Heart left ventricle (tissue), 16 donors: Measurements from ENCODE around the gene SLC22A31. TPM values are rescaled to one million over a fixed set of nuclear protein-coding genes. Genes with fewer than 3 reads are reported as not detected.

Experiments
- ATAC-seq, 4 donors: fragments of 200-7000 bp; cut with Tn5 transposase; one replicate each; pipeline ENCODE4 v1.9.1; 2020 to 2022; ENCODE audit warnings: moderate library complexity in 4 of 4, mild to moderate bottlenecking in 3 of 4, moderate number of reproducible peaks in 1 of 4
- DNase-seq, 5 donors: peaks; one replicate each; pipeline ENCODE4 v3.0.0-alpha.2; 2020
- H3K27ac ChIP-seq, 12 donors: fragments of 200-600 bp; sonication (generic) in 4 of 12; one replicate each; pipeline versions ENCODE4 v1.5.0 to v1.8.0; 2016 to 2022; ENCODE audit warnings: mild to moderate bottlenecking in 2 of 12
- H3K27me3 ChIP-seq, 9 donors: fragments of 200-600 bp; sonication (generic) in 2 of 9; one replicate each; pipeline versions ENCODE4 v1.5.1 to v1.8.0; 2016 to 2022; ENCODE audit warnings: mild to moderate bottlenecking in 3 of 9
- H3K36me3 ChIP-seq, 9 donors: fragments of 200-600 bp; sonication (generic) in 2 of 9; one replicate each; pipeline versions ENCODE4 v1.5.0 to v1.8.0; 2018 to 2022; ENCODE audit warnings: mild to moderate bottlenecking in 2 of 9
- H3K4me1 ChIP-seq, 12 donors: fragments of 200-600 bp; sonication (generic) in 4 of 12; one replicate each; pipeline versions ENCODE4 v1.5.0 to v1.8.0; 2016 to 2022; ENCODE audit warnings: mild to moderate bottlenecking in 3 of 12
- H3K4me3 ChIP-seq, 12 donors: fragments of 200-600 bp; sonication (generic) in 4 of 12; one replicate each; pipeline versions ENCODE4 v1.5.0 to v1.8.0; 2017 to 2022; ENCODE audit warnings: mild to moderate bottlenecking in 9 of 12, moderate library complexity in 4 of 12
- H3K9me3 ChIP-seq, 12 donors: fragments of 200-600 bp; sonication (generic) in 4 of 12; one replicate each; pipeline versions ENCODE4 v1.5.0 to v1.8.0; 2016 to 2022; ENCODE audit warnings: mild to moderate bottlenecking in 1 of 12
- POLR2A ChIP-seq, 2 donors: fragments of 450-650 bp; IDR thresholded peaks; one replicate each; pipeline ENCODE4 v1.6.1; 2017; ENCODE audit warnings: antibody characterized with exemption in 2 of 2, mild to moderate bottlenecking in 2 of 2, moderate library complexity in 2 of 2
- whole genome bisulfite sequencing, 4 donors: extraction: QIAGEN DNeasy Blood & Tissue Kit in 2 of 4; methylation state at CpG; one replicate each; pipeline versions ENCODE4 v1.1.5 to v1.1.7; 2013 to 2018; 5-methylcytosine and 5-hydroxymethylcytosine counted together
- intact Hi-C, 10 donors: fragments of 100-400 bp; cut with DNase I; formaldehyde crosslinking; loops; one replicate each; pipeline versions ENCODE4 v1.11.1 to v1.14.2; 2022
- polyA plus RNA-seq, 2 donors: library from polyadenylated mRNA; stranded (reverse); fragments of 200-250 nt; gene quantifications; one replicate each; pipeline ENCODE4 v1.2.3, GENCODE V29; 2013
- total RNA-seq, 9 donors: library from RNA; depleted of rRNA in 2 of 9; stranded (reverse); fragments of >200 nt in 2 of 9; fragmentation: NEBNext Ultra II Directional in 3 of 9; extraction: Animal tissue kit (Norgen Biotek cat#: 25700) in 3 of 9; gene quantifications; one replicate each; pipeline versions ENCODE4 v1.1.0 to v1.2.4, GENCODE V29; 2016 to 2023
- TF ChIP-seq, protein P1 (sequence below), 12 donors: fragments of 200-600 bp; sonication (generic) in 4 of 12; IDR thresholded peaks; one replicate each; pipeline versions ENCODE4 v1.5.0 to v1.8.0; 2018 to 2022; ENCODE audit warnings: antibody characterized with exemption in 12 of 12, mild to moderate bottlenecking in 5 of 12
- donor health status: ischemic (EF 13 %, LVEDD 7.1; RV severe dilation, severe dysfunction).
- donor health status: healthy with polysubstance abuse.
- donor health status: DM: no; HTN: yes; CAD: no.
- donor health status: DM: no; HTN: no; CAD: no.
- donor health status: ischemic (EF 25% LVEDD 6.9; RV normal size, moderate dysfunction).
- donor health status: ischemic (EF 25% LVEDD 5.7; RV mildly dilated, moderate dysfunction).
- donor health status: healthy.
- donor health status: DM: yes; HTN: yes; CAD: no.
- donor health status: ischemic (EF 35%, LVEDD 5.7; RV mildly dilated, moderate dysfunction).
- donor health status: nonischemic (EF 11% LVEDD 7.7; RV severe dilation, severe dysfunction).
- donor health status: DM: yes; HTN: yes; CAD: no.
- donor health status: PGD.
- donor health status: ischemic (EF 29% LVEDD 5.4; RV normal size, mild dysfunction).
- donor health status: nonischemic (EF 23%, LVEDD 6.1; RV moderate dilation, normal function).

SLC22A31 gene
- total and polyA plus RNA-seq, 11 donors = 0.07 TPM; not detected in 10

DNA sequence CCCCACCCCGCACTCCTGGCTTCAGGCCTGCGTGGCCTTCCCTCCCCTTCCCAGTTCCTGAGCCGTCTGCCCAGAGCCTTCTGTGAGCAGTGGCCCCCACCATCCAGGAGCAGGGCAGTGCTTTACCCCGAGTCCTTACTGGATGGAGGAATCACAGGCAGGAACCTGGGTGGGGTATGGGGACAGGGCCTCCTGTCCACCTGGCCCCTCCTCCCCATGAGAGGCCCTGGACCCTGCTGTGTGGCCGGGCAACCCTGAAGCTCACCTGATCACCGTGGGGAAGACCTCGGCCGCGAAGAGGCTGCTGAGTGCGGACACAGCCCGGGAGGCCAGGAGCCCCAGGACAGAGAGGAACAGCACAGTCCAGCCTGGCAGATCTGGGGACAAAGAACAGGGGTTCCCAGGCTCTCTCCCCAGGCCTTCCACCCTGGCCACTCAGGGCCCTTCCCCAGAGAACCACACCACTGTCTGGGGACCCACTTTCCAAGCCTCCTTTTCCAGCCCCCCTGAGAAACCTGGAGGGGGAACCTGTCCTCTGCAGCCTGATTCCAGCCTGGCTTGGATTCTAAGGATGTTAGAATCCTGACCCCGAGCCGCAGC is 3.2 kb downstream of the SLC22A31 start:
- DNase-seq = peak in 2 of 5 donors; percentile 20 to 30
- H3K27ac ChIP-seq = no peak overlapping the region
- peaks cover 25 to 44% (median 34%) of the 10 kb centered on the region in 9 donors for H3K27me3 ChIP-seq
- intact Hi-C loops = loop anchor here in 1 of 10 donors (10.0 kb wide), 1 partner anchor 382 kb away; the partner anchor contains the start of gene APRT
- 81 to 92% (median 89%) methylated on average over 8 to 13 of the region's 13 CpGs for WGBS, 4 donors
- no peak for TF ChIP-seq POLR2A (IDR thresholded peaks at IDR 0.05)
- TF ChIP-seq, protein P1, sequence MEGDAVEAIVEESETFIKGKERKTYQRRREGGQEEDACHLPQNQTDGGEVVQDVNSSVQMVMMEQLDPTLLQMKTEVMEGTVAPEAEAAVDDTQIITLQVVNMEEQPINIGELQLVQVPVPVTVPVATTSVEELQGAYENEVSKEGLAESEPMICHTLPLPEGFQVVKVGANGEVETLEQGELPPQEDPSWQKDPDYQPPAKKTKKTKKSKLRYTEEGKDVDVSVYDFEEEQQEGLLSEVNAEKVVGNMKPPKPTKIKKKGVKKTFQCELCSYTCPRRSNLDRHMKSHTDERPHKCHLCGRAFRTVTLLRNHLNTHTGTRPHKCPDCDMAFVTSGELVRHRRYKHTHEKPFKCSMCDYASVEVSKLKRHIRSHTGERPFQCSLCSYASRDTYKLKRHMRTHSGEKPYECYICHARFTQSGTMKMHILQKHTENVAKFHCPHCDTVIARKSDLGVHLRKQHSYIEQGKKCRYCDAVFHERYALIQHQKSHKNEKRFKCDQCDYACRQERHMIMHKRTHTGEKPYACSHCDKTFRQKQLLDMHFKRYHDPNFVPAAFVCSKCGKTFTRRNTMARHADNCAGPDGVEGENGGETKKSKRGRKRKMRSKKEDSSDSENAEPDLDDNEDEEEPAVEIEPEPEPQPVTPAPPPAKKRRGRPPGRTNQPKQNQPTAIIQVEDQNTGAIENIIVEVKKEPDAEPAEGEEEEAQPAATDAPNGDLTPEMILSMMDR (IDR thresholded peaks at IDR 0.05) = no peak
- H3K9me3 ChIP-seq = no peaks in the 10 kb centered on the region
- peaks cover 0 to 23% (median 1%) of the 10 kb centered on the region in 12 donors for H3K4me1 ChIP-seq
- ATAC-seq = no peak
- H3K4me3 ChIP-seq = no peak overlapping the region
- no peaks in the 10 kb centered on the region for H3K36me3 ChIP-seq

DNA sequence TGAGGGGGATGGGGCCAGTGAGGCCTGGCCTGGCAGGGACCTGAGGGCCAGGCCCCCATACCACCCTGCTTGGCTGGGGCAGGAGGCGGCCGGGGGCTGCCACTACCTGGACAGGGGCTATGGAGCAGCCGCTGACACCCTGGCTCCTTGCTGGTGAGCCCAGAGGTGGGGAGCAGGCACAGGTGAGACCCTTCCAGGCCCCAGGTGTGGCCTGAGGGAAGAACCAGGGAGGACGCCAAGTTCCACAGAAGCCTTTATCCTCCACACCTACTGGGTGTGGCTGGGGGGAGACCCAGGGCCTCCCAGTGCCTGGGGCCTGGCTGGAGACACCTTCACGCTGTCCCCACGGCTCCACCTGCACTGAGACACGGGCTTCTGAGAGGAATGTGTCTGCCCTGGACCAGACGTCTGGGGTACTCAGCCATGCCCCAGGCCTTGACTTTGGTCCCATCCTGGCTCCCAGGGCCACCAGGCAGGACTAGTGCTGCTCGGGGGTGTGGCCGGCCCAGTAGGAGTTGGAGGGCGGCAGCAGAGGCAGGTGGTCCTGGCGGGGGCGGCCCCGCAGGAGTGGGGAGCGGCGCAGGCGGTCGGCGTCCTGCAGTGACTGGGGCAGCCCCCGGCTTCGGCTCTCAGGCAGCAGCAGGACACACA is 4.7 kb downstream of the SLC22A31 start:
- H3K27ac ChIP-seq = no peak overlapping the region
- ATAC-seq (no peak), DNase-seq (peak in 2 of 5 donors; percentile 14 to 48)
- 80 to 90% (median 87%) methylated on average over 18 to 21 of the region's 21 CpGs for WGBS, 4 donors
- no peak overlapping the region for H3K4me3 ChIP-seq
- intact Hi-C loops = loop anchor here in 1 of 10 donors (10.0 kb wide), 1 partner anchor 381 kb away; the partner anchor contains the start of gene APRT
- H3K36me3 ChIP-seq = no peaks in the 10 kb centered on the region
- peaks cover 20 to 33% (median 29%) of the 10 kb centered on the region in 9 donors for H3K27me3 ChIP-seq
- TF ChIP-seq, protein P1 (IDR thresholded peaks at IDR 0.05) = no peak
- no peak for TF ChIP-seq POLR2A (IDR thresholded peaks at IDR 0.05)
- no peaks in the 10 kb centered on the region for H3K9me3 ChIP-seq
- peaks cover 0 to 19% (median 7%) of the 10 kb centered on the region in 12 donors for H3K4me1 ChIP-seq

GRCh38 chr16:89194340-89195311 is 5.7 kb downstream of the SLC22A31 start:
- ATAC-seq (no peak), DNase-seq (peak in 3 of 5 donors; percentile 20 to 64 (median 28))
- no peaks in the 10 kb centered on the region for H3K9me3 ChIP-seq
- H3K27me3 ChIP-seq = peaks cover 10 to 22% (median 19%) of the 10 kb centered on the region in 9 donors
- 82 to 90% (median 84%) methylated on average over 14 to 45 of the region's 45 CpGs for WGBS, 4 donors
- no peaks in the 10 kb centered on the region for H3K36me3 ChIP-seq
- H3K4me3 ChIP-seq = no peak overlapping the region
- intact Hi-C loops = loop anchor here in 1 of 10 donors (10.0 kb wide), 1 partner anchor 380 kb away; the partner anchor contains the start of gene APRT
- H3K4me1 ChIP-seq = peaks cover 0 to 13% (median 7%) of the 10 kb centered on the region in 12 donors
- H3K27ac ChIP-seq = no peak overlapping the region
- TF ChIP-seq, protein P1 (IDR thresholded peaks at IDR 0.05) = no peak
- TF ChIP-seq POLR2A (IDR thresholded peaks at IDR 0.05) = no peak
